ENCODE data around the gene DDX59.

Gene DDX59
- 14.5 to 29.0 (median 22.3) reads per million in 17 experiments for total RNA-seq

GRCh38 chr1:200669314-200670241, at the start of gene DDX59:
DDX59 (minus strand) TSS chr1:200669907; CDS start chr1:200666740, 3,167 bp downstream.
- peak; percentile 98 to 100 (median 99) for DNase-seq

DNA sequence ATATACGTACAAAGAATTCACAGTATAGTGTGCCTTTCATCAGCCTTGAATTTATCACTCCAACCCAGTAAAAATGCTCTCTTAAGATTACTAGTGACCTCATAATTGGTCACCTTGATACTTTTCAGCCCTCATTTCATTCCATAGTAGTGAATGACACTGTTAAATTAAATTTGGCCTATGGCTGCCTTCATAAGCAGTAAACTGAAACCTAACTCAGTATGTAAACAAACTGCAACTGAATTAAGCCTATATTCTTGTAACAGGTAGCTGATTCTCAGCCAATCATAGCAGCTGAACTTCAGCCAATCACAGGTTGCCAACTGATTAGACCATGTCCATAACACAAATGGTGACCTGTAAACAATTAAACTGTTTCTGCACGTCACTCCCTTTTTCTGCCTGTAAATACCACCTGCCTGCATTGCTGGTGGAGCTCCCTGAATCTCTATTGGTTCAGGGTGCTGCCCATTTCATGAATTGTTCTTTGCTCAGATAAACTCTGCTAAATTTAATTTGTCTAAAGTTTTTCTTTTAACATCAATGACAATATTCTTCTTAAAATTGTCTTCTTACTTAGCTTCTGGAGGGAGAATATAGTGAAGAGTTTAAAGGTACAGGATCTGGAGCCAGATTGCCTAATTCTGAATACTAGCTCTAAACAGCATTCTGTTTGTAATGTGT, 44.9 kb upstream of the DDX59 start:
- no peak for DNase-seq

DNA sequence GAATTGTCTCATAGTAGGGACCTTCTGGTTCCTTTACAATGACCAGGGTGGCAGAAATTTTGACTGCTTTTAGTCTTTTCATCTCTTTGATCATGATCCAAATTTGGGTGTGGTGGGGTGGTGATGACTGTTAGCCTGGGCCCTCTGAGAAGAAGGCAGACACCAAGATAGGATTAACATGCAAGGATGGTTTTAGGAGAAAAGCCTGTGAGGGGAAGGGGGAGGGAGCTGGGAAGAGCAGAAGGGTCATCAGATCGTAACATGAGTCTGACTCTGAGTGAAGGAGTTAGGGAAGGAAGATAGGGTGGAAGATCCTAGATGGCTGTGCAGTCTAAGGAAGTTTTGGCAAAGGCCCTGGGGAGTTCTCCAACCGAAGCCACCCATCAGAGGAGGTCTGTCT, 40.5 kb upstream of the DDX59 start:
- DNase-seq: no peak

DNA sequence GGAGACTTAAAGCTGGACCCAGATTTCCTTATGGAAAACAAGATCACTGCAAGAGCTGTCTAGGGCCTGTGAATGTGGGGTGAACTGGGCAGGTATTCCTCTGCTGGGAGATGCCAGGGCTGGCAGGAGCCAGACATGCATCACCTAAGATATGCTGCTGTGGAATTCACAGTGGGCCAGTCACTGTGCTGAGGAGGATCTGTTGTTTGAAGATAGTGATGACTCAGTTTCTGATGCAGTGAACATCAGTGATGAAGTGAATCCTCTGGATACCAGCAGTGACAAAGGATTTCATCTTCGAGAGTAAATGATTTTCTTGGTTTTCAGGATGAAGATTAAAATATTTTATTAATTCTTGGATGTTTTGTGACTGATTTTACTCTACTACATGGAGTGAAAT, 39.1 kb upstream of the DDX59 start:
- DNase-seq: no peak

DNA sequence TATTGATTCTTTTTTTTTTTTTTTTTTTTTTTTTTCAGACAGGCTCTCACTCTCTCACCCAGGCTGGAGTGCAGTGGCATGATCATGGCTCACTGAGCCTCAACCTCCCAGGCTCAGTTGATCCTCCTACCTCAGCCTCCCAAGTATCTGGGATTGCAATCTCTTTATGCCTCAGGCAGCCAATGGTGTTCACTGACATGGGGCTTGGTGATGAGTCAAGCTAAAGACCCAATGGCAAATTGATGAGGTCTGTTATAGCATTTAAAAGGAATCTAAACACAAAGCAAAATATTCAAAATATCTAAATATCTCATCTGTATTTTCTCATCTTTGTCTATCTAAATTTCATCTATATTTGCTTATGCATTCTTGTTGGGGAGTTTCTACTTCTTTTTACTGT, 38.5 kb upstream of the DDX59 start:
- DNase-seq: no peak

GRCh38 chr1:200707116-200707515, 37.4 kb upstream of the DDX59 start:
- no peak for DNase-seq

- no peak for DNase-seq
Observed at GRCh38 chr1:200706111-200706814, 36.6 kb upstream of the DDX59 start.

- no peak for DNase-seq
Observed at GRCh38 chr1:200704986-200705500, 35.3 kb upstream of the DDX59 start.

GRCh38 chr1:200699871-200700270, 30.2 kb upstream of the DDX59 start:
- DNase-seq: peak; percentile 18 to 75 (median 59)

DNA sequence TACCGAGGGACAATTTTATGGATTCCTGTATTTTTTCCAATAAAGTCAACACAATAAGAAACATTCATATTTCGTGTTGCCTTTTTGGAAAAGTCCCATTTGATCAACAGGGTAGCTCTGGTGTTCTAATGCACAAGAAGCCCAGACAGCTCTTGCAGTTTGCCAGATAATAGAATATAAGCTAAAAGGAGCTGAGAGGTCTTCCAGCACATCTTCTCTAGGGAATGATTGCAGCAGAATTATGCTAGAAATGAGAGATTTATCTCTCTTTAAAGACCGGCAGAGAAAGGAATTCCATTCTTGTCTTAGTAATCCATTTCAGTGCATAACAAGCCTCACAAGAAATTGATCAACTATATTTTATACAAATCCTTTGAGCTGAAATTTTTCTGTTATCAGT, 25.0 kb upstream of the DDX59 start:
- DNase-seq: no peak

GRCh38 chr1:200693327-200693726, 23.6 kb upstream of the DDX59 start:
- no peak for DNase-seq

DNA sequence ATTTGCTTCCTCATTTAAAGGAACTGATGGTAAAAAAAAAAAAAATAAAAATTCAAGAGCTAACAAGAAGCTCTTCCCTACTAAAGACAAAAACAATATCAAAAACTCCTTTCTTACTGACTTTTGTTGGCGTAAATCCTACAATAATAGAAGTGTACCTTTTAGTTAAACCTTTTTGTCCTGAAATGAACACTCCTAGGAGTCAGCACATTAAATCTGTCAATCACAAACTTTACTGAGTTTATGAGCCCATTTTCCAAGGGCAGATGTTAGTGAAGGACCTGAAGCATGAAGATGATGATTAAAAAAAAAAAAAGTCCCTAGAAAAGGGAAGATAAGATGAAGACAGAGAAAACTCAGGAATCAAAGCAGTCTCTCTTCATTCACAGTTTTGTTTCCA, 22.6 kb upstream of the DDX59 start:
- DNase-seq: no peak

GRCh38 chr1:200686620-200687019, 16.9 kb upstream of the DDX59 start:
- DNase-seq: no peak

DNA sequence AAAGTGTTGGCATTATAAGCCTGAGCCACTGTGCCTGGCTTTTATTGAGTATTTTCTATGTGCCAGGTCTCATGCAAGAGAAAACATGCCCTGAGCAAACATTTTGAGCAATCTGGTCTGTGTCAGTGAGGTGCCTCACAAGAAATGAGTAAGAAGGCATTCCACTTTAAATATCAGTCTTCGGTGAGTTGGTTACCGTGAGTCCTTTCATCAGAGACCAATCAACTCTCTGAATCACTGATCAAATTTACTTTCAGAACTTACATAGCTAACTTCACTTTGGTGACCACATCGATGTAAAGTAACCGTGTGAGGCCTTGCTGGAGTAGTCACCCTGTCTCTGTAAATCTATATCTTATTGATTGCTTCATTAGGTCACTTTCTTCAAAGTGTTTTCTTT, 14.3 kb upstream of the DDX59 start:
- DNase-seq: no peak

DNA sequence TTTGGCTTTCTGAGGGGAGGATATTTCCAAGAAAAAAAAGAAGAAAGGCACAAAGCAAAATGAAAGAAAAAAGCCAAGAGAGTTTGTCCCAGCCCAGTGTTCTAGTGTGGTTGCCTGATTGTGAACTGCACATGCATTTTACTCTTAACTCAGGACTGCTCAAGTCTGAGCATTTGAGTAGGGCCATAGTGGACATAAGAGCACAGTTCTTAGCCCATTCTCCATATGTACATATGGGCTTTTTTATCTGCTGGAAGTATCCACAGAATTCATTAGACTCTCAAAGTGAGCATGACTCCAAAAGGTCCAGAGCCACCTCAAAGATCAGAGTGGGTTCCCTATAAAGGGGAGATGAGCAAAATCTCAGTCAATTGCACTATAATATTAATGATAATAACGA, 13.6 kb upstream of the DDX59 start:
- DNase-seq: no peak

DNA sequence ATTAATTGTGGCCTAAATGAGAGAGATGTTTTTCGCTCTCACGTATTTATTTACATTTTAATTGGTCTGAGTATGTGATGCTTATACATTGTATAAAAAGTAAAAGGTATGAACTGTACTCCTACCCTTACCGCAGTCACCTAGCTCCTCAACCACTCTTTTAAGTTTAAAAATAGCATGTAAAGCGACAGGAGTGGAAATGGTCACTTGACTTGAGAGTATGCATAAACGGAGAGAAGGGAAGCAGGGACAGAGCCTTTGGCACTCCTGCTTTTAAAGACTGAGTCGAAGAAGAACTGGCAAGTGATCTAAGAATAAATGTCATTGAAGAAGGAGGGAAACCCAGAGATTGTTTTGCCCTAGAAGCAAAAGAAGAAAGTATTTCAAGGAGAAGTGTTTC, 11.5 kb upstream of the DDX59 start:
- DNase-seq: no peak

DNA sequence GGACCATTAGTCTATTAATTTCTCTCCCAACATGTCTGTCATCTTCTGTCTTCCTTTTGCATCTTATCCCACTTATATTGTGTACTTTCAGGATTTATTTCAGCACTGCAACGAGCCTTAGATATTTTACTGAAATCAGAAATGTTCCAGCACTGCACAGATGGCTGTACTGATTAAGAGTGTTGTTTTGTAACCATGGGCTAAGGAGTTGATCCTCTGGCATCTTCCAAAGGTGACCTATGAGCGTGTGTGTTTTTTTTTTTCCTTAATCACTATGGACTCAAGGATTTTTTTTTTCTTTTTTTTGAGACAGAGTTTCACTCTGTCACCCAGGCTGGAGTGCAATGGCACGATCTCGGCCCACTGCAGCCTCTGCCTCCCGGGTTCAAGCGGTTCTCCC, 7.1 kb upstream of the DDX59 start:
- DNase-seq: no peak

GRCh38 chr1:200675588-200675852, 5.8 kb upstream of the DDX59 start:
- DNase-seq: no peak

GRCh38 chr1:200674838-200675587, 5.3 kb upstream of the DDX59 start:
- DNase-seq: no peak

DNA sequence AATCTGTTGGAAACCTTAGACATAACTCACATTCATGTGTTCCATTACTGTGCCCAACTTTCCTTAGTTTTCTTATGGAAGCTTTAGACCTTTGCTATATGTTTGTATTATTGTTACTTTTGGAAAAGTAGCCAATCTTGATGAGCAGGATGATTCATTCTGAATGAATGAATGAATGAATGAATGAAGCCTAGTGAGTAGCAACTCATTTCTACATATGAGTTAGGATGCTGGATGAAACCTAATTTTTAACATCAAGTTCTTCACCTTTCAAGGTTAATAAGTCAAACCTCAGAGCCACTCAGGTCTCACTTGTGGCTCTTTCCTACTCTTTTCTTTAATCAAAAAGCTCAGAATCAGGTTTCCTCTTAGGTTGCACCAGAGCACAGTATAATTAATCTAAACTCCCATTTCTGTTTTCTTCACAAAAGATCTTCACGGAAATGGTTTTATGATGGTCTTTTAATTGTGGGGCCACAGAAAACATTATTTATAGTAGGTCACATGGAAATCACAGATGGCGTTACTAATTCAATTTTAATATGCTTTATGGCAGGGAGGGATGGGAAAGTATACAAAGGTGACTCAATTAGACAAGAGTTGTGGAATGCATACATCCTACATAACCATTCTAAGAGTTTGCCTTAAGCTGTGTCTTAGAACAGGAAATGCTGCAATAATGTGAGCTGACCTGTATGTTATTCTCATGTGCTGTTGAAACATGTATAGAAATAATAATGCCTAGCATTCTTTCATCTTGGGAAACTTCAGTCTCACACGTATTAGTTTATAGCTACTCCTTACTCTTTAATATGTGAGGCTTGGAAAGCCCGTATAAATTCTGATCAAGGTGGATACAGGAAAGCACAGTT, 4.5 kb upstream of the DDX59 start:
- DNase-seq: no peak

- no peak for DNase-seq
Observed at GRCh38 chr1:200671235-200671786, 1.6 kb upstream of the DDX59 start.
